ENCODE results near the gene GPC6.

The GPC6 gene

GRCh38 chr13:93862259-93862658, 635.7 kb downstream of the GPC6 start:
- ChIA-PET POLR2A (no interaction called here), CTCF (interaction anchor here (0.7 kb wide), 1 partner anchor 148 kb away, joined by 3 read pairs; no protein-coding TSS in a partner anchor)
- Histone ChIP-seq H3K4me3 (ENCODE audit: low read depth, low read length) (no peak overlapping the region), H3K9me3 (ENCODE audit: control insufficient read depth, insufficient read depth, low read depth, low read length) (no peaks in the 10 kb centered on the region), H3K27ac (ENCODE audit: extremely low read depth, low read depth, low read length) (no peak overlapping the region), H3K4me1 (ENCODE audit: control insufficient read depth, insufficient read depth, low read length) (no peaks in the 10 kb centered on the region), H3K36me3 (ENCODE audit: control insufficient read depth in 2 of 2, insufficient read depth in 1 of 2, low read length in 2 of 2) (no peaks in the 10 kb centered on the region)
- TF ChIP-seq ZNF223 (tag by site-specific recombination; IDR thresholded peaks at IDR 0.05): no peak
- no peak for TF ChIP-seq ZNF580 (tag by site-specific recombination; IDR thresholded peaks at IDR 0.05)
- TF ChIP-seq, protein P1, sequence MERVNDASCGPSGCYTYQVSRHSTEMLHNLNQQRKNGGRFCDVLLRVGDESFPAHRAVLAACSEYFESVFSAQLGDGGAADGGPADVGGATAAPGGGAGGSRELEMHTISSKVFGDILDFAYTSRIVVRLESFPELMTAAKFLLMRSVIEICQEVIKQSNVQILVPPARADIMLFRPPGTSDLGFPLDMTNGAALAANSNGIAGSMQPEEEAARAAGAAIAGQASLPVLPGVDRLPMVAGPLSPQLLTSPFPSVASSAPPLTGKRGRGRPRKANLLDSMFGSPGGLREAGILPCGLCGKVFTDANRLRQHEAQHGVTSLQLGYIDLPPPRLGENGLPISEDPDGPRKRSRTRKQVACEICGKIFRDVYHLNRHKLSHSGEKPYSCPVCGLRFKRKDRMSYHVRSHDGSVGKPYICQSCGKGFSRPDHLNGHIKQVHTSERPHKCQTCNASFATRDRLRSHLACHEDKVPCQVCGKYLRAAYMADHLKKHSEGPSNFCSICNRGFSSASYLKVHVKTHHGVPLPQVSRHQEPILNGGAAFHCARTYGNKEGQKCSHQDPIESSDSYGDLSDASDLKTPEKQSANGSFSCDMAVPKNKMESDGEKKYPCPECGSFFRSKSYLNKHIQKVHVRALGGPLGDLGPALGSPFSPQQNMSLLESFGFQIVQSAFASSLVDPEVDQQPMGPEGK (tag by site-specific recombination; IDR thresholded peaks at IDR 0.05): no peak
- no peak for TF ChIP-seq ZNF341 (tag by site-specific recombination; IDR thresholded peaks at IDR 0.05; ENCODE audit: low read depth)
- TF ChIP-seq ZNF677 (tag by site-specific recombination; IDR thresholded peaks at IDR 0.05): no peak
- no peak for TF ChIP-seq ZNF416 (tag by site-specific recombination; IDR thresholded peaks at IDR 0.05)

DNA sequence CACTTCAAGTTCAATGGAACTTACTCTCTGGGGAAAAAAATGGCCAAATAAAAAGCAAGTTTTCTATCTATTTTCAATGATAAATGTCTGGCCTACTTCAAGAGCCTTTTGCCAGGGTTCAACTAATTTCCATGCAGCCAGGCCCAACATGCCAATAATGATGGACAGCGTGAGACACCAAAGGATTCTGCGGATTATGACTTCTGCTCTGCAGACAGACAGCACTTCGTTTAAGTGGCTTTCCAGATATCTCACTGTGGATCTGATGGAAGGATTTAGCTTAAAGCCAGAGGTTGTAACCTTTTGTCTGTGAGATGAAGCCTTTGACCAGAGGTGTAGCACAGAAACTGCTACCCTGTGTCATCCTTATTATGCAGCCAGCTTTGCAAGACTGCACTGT, 638.6 kb downstream of the GPC6 start:
- no peaks in the 10 kb centered on the region for H3K36me3 ChIP-seq (ENCODE audit: control insufficient read depth in 2 of 2, insufficient read depth in 1 of 2, low read length in 2 of 2)
- H3K9me3 ChIP-seq (ENCODE audit: control insufficient read depth, insufficient read depth, low read depth, low read length): no peaks in the 10 kb centered on the region
- CTCF ChIA-PET: no interaction called here
- POLR2A ChIA-PET: no interaction called here
- no peaks in the 10 kb centered on the region for H3K4me1 ChIP-seq (ENCODE audit: control insufficient read depth, insufficient read depth, low read length)
- no peak overlapping the region for H3K4me3 ChIP-seq (ENCODE audit: low read depth, low read length)
- TF ChIP-seq ZNF138 (tag by site-specific recombination; IDR thresholded peaks at IDR 0.05; ENCODE audit: borderline replicate concordance) (no peak), ZNF350 (tag by site-specific recombination; IDR thresholded peaks at IDR 0.05) (no peak), ZNF394 (tag by site-specific recombination; IDR thresholded peaks at IDR 0.05; ENCODE audit: borderline replicate concordance) (no peak), ZNF335 (tag by site-specific recombination; conservative IDR thresholded peaks at IDR 0.05) (no peak), ZNF654 (tag by site-specific recombination; IDR thresholded peaks at IDR 0.05; ENCODE audit: low read depth) (no peak), ZNF23 (tag by site-specific recombination; IDR thresholded peaks at IDR 0.05; ENCODE audit: borderline replicate concordance) (no peak)
- TF ChIP-seq, protein P2, sequence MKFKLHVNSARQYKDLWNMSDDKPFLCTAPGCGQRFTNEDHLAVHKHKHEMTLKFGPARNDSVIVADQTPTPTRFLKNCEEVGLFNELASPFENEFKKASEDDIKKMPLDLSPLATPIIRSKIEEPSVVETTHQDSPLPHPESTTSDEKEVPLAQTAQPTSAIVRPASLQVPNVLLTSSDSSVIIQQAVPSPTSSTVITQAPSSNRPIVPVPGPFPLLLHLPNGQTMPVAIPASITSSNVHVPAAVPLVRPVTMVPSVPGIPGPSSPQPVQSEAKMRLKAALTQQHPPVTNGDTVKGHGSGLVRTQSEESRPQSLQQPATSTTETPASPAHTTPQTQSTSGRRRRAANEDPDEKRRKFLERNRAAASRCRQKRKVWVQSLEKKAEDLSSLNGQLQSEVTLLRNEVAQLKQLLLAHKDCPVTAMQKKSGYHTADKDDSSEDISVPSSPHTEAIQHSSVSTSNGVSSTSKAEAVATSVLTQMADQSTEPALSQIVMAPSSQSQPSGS (tag by site-specific recombination; IDR thresholded peaks at IDR 0.05; ENCODE audit: low read depth): no peak
- TF ChIP-seq, protein P3, sequence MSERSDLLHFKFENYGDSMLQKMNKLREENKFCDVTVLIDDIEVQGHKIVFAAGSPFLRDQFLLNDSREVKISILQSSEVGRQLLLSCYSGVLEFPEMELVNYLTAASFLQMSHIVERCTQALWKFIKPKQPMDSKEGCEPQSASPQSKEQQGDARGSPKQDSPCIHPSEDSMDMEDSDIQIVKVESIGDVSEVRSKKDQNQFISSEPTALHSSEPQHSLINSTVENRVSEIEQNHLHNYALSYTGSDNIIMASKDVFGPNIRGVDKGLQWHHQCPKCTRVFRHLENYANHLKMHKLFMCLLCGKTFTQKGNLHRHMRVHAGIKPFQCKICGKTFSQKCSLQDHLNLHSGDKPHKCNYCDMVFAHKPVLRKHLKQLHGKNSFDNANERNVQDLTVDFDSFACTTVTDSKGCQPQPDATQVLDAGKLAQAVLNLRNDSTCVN (tag by site-specific recombination; optimal IDR thresholded peaks at IDR 0.05): no peak
- TF ChIP-seq, protein P4, sequence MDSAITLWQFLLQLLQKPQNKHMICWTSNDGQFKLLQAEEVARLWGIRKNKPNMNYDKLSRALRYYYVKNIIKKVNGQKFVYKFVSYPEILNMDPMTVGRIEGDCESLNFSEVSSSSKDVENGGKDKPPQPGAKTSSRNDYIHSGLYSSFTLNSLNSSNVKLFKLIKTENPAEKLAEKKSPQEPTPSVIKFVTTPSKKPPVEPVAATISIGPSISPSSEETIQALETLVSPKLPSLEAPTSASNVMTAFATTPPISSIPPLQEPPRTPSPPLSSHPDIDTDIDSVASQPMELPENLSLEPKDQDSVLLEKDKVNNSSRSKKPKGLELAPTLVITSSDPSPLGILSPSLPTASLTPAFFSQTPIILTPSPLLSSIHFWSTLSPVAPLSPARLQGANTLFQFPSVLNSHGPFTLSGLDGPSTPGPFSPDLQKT (IDR thresholded peaks at IDR 0.05; ENCODE audit: borderline replicate concordance, low read depth, low read length): no peak
- no peak overlapping the region for H3K27ac ChIP-seq (ENCODE audit: extremely low read depth, low read depth, low read length)

- POLR2A ChIA-PET: no interaction called here
- CTCF ChIA-PET: no interaction called here
- H3K9me3 ChIP-seq (ENCODE audit: control insufficient read depth, insufficient read depth, low read depth, low read length): no peaks in the 10 kb centered on the region
- TF ChIP-seq ZSCAN16 (tag by site-specific recombination; IDR thresholded peaks at IDR 0.05) (no peak), BCL11B (tag by site-specific recombination; IDR thresholded peaks at IDR 0.05; ENCODE audit: low read depth) (no peak), ZNF626 (tag by site-specific recombination; IDR thresholded peaks at IDR 0.05) (no peak), ZNF138 (tag by site-specific recombination; IDR thresholded peaks at IDR 0.05; ENCODE audit: borderline replicate concordance) (no peak), ZNF596 (tag by site-specific recombination; IDR thresholded peaks at IDR 0.05) (no peak), ZFP3 (tag by site-specific recombination; IDR thresholded peaks at IDR 0.05; ENCODE audit: low read depth) (no peak), SCRT2 (tag by site-specific recombination; IDR thresholded peaks at IDR 0.05) (no peak), KLF7 (tag by site-specific recombination; IDR thresholded peaks at IDR 0.05; ENCODE audit: borderline replicate concordance) (no peak), EGR2 (tag by site-specific recombination; IDR thresholded peaks at IDR 0.05; ENCODE audit: low read depth) (no peak), SP7 (tag by site-specific recombination; IDR thresholded peaks at IDR 0.05) (no peak), ZNF837 (tag by site-specific recombination; IDR thresholded peaks at IDR 0.05) (no peak)
- no peak overlapping the region for H3K4me3 ChIP-seq (ENCODE audit: low read depth, low read length)
- H3K4me1 ChIP-seq (ENCODE audit: control insufficient read depth, insufficient read depth, low read length): no peaks in the 10 kb centered on the region
- no peak overlapping the region for H3K27ac ChIP-seq (ENCODE audit: extremely low read depth, low read depth, low read length)
- no peaks in the 10 kb centered on the region for H3K36me3 ChIP-seq (ENCODE audit: control insufficient read depth in 2 of 2, insufficient read depth in 1 of 2, low read length in 2 of 2)
These were observed 640.9 kb downstream of the GPC6 start for GRCh38 chr13:93867481-93867880.
